ENCODE data around the gene TLE3. TPM values are rescaled to one million over a fixed set of nuclear protein-coding genes. Genes with fewer than 3 reads are reported as not detected.
A peak's percentile ranks its signal among the peaks of the same experiment; 100 is the strongest.
"Not testable (repeated sequence)": the region's sequence is repeated elsewhere in the genome, so short reads cannot be mapped to it uniquely, and the experiment has no call there.

TLE3 gene
- total RNA-seq, 1 donor from 2014 or later: 142 TPM

DNA sequence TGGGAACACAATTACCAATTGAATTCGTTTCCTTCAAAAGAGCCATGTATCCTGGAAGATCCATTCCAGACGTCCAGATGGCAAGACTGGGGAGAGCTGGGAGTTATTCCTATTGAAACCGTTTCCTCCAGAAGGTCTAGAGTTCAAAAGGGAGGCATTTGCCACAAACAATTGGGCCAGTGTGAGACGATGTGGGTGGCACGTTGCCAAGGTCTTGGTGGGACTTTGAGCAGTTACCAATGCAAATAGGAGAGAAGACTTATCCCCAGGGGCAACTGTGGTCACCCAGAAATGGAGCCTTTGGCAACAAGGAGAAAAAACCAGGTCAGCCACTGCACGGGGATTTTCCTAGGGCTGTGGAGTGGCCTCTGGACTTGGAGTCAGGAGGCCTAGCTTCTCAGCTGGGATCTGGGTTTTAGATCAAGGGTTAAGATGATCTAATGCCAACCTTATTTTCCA lies 29.6 kb upstream of the TLE3 start:
- peak; percentile 75 for DNase-seq (ENCODE audit: extremely low read depth, low read depth, low spot score)

DNA sequence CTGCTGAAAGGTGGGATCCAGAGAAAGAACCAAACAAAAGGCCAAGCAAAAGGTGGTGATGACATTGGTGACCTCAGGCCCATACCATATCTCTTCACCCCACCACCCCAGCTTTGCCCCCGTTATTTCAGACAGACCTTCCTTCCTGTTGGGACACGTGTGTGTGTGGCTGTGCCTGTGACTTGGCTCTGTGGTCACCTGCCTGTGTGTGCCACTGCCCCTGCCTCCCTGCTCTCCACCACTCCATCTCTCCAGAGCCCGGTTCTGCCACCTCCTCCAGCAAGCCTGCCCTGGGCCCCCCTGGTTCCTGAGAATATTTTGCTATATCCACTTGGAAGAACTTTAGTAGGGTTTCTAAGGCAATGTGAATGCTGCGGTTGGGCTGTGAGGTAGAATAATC lies 28.6 kb upstream of the TLE3 start:
- no peak for DNase-seq (ENCODE audit: extremely low read depth, low read depth, low spot score)

DNA sequence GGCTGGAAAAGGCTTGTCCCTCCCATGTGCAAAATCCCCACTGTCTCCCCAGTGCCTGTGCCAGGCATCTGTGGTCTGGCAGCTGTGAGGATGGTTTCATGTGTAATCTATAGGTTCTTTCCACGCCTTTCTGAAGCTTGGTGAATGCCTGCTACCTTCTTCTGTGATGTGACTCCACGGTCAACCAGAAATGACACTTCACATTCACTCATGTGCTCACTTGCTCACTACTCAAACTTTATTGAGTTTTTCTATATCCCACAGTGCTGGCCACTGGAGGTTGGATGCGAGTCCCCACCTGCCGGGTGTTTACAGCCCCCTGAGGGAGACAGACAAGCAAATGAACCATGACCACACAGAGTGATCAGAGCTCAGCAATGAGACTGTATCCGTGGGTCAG lies 27.9 kb upstream of the TLE3 start:
- DNase-seq (ENCODE audit: extremely low read depth, low read depth, low spot score): no peak

DNA sequence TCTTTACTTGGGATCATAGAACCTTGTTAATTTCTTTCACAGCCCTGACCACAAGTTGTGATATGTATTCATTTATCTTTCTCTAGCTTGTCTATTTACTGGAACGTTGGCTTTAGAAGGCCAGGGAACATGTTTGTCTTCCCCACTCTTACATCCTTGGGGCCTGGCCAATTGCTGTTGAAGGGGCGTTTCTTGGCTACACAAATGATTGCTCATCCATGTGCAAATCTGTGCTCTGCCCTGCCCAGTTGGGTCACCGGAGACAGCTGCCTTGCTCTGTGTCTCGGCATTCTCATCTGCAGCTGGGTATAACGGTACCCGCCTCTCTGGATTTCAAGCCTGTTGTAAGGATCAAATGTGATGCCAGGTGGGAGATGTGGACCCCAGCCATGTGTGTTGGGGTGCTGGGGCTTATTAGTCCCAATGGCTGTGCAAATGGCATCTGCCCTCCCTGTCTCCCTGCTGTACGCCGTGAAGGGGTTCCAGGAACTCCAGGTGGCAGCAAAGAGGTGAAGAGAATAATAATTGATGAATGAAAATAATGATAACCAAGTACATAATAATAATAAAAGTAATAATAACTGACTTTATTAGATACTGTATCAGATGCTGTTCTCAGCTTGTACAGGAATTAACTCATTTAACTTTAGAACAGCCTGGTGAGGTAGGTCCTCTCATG lies 24.0 kb upstream of the TLE3 start:
- no peak for DNase-seq (ENCODE audit: extremely low read depth, low read depth, low spot score)

DNA sequence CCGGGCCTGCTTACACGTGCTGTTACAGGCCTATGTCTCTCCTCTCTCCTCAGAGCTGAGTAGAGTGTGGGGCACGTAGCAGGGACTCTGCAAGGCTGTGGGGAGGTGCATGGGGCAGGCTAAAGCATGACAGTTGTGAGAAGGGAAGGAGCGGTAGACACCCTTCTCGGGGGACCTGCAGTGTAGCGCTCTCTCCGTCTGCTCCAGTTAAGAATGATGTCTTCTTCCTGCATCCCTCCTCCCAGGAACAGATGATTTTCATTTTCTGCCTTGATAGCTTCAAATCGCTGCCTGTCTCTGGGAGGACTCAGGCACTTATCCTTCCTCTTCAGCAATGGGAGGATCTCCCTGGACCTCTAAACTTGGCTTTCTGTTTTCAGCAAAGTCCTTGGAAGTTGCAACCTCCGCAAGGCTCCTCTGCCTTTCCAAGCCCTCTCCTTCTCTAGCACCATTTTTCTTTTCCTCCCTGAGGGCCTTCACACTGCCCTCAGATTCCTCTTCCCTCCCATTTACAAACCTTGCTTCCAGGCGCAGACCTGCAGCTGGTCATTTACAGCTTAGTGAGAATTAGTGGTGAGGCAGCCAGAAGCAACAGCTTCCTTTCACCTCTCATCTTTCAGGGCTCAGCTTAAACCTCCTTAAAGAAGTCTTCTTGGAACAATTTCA lies 23.4 kb upstream of the TLE3 start:
- DNase-seq (ENCODE audit: extremely low read depth, low read depth, low spot score): no peak

DNA sequence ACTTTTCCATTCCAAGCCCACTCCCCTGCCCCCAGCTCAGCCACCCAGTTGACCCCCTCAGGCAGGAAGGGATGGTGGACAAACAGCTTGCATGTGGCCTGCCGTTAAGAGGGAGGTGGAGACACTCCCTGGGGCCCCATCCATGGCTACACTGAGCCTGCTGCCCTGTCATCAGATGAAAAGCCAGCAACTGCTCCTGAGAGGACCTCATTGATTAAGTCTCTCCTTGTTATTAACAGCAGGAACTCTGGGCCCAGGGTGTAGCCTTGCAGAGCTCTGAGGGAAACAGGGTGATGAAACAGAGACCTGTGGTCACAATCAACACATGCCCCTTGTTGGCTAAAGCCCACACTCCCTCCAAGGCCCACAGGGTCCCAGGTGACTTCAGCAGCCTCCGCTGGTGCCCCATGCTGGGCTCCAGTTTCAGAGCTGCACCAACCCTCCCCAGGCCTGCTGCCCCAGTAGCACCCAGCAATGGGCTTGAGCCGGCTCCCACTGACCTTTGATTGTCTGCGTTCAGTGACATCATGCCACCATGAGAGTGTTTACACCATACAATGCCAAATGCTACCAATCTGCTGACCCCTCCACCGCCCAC lies 22.3 kb upstream of the TLE3 start:
- no peak for DNase-seq (ENCODE audit: extremely low read depth, low read depth, low spot score)

DNA sequence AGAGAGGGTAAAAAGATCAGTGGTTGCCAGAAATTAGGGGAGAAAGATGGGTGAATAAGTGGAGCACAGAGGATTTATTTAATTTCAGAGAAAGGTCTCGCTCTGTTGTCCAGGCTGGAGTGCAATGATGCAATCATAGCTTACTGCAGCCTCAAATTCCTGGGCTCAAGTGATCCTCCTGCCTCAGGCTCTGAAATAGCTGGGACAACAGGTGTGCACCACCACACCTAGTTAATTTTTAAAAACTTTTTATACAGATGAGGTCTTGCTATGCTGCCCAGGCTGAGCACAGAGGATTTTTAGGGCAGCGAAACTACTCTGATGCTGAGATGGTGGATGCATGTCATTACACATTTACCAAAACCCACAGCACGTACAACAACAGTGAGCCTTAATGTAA lies 20.9 kb upstream of the TLE3 start:
- DNase-seq (ENCODE audit: extremely low read depth, low read depth, low spot score): no peak

DNA sequence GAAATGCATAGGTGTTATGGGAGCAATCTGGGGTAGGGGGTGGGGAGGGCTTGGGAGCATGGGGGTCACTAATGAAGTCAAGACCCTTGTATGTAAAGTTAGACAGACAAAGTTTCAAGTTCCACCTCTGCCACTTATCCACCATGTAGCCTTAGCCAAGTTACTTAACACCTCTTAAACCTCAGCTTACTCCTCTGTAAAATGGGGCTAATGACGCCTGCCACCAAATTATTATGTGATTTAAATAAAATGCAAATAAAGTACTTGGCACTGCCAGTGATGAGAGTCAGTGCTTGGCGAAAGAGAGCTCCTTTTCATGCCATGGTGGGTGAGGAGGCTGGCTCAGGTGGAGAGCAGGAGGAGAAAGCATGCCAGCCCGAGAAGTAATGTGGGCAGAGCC lies 18.6 kb upstream of the TLE3 start:
- no peak for DNase-seq (ENCODE audit: extremely low read depth, low read depth, low spot score)

DNA sequence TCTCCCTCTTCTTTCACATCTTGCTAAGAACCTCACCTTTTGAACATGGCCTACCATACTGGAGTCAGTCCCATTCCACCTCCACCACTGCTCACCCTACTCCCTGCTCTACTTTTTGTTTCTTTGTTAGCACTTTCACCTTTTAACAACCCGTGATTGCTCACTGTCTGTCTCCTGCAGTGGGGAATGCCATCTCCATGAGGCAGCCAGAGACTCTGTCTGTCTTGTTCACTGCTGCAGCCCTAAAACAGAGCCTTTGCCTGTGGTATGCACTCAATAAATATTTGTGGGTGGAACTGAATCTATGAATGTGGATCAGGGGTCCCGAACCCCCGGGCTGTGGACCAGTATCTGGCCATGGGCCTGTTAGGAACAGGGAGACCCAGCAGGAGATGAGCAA lies 16.5 kb upstream of the TLE3 start:
- no peak for DNase-seq (ENCODE audit: extremely low read depth, low read depth, low spot score)

DNA sequence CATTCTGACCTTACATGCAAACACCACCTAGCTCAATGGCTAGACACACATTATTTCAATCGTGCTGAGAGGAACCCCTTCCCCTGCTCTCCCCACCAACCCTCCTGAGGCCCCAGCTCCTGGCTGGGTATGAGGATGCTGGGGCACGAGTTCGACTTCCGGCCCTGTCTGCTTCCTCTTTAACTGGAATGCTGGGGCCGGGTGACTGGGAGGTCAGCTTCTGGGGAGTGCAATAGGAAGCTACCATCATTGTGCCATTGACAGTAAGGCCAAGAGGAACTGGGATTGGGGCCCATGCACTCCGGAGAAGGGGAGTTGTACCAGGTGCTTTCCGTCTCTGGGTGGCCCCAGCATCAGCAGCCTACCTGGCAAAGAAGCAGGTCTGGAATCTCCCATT lies 15.6 kb upstream of the TLE3 start:
- no peak for DNase-seq (ENCODE audit: extremely low read depth, low read depth, low spot score)

DNA sequence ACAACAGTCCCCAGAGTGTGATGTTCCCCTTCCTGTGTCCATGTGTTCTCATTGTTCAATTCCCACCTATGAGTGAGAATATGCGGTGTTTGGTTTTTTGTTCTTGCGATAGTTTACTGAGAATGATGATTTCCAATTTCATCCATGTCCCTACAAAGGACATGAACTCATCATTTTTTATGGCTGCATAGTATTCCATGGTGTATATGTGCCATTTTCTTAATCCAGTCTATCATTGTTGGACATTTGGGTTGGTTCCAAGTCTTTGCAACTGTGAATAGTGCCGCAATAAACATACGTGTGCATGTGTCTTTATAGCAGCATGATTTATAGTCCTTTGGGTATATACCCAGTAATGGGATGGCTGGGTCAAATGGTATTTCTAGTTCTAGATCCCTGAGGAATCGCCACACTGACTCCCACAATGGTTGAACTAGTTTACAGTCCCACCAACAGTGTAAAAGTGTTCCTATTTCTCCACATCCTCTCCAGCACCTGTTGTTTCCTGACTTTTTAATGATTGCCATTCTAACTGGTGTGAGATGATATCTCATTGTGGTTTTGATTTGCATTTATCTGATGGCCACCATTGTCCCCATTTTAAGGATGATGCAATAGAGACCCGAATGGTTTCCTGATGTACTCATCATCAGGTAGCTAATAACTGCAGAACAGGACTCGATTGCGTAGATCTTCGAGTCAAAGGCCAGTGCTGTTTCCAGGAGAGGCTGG lies 15.0 kb upstream of the TLE3 start:
- not testable (repeated sequence) for DNase-seq (ENCODE audit: extremely low read depth, low read depth, low spot score)

DNA sequence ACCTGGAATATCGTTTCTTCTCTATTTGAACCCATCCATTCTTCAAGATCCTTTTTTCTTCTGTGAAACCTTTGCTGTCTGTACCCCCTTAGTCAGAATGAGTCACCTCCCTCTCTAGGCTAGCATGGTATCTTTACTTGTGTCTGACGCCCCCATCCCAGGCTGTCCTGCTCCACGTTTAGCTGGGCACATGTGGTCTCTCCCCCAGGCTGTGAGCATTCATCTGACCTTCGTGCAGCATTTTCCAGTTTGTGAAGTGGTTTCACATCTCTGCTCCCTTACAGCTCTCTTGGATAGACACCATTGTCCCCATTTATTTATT lies 14.3 kb upstream of the TLE3 start:
- DNase-seq (ENCODE audit: extremely low read depth, low read depth, low spot score): no peak

DNA sequence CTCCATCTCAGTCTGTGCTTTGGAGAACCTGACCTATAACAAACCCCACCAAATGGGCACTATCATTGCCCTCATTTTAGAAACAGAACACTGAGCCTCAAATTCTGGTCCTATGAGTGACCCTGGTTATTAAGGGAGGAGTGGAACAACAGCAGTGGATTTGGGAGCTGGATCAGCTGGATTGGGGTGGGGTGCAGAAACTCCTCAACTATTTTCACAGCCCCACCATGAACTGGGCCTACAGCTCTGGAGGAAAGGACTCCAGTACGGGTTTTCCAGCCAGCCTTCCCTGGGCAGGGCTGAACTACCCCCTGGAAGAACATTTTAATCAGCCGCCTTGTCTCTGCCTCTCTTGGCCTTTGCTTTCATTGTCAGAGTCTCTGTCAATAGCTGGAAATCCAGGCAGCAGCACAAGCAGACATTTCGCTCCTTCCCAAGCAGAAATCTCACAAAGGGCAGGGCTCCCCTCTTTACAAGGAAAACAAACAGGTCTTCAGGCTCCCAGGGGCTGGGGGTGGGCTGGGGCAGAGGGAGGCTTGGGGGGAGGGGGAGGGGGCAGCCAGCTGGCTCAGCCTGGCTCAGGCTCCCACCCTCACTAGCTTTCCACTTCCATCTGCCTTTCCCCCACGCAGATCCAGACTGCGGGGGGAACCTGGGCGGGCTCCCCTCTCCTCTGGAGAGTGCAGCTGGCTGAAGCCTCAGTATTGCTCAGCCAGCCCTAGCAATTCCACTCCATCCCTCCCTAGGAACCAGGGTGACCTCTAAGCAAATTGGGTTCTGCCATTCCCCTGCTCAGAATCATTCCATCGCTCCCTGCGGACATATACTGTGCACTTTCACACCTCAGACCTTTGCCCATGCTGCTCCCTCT lies 13.7 kb upstream of the TLE3 start:
- no peak for DNase-seq (ENCODE audit: extremely low read depth, low read depth, low spot score)

DNA sequence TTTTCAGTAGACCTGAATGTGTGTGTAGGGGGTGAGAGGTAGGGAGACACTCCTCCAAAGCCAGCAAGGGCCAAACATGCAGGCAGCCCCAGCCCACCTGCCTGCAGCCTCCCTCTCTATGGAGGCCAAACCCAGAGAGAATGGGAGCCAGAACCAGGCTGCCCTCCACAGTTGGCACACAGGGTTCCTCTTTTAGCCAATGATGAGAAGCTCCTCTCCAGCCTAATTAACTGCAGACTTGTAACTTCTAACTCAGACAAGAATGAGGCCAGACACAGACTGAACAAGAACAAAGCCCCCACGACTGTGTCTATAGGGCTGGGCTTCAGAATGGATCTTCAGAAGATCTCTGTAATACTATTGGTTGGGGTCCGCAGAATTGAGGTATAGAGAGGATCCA lies 12.3 kb upstream of the TLE3 start:
- no peak for DNase-seq (ENCODE audit: extremely low read depth, low read depth, low spot score)

DNA sequence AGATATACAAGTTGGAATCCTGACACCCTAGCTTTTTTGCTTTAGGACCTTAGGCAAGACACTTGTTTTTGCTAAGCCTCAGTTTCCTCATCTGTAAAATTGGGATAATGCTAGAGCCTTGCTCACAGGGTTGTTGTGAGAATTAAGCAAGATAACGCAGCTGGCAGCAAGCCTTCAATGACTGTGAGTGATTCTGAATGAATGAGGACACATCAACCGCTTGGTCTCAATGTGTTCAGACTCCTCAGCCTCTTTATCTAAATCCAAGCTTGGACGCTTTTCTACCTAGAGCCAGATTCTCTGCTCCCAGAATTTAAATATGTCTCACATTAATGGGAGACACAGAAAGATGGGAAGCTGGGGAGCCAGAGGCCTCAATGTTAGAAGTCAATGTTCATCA lies 11.8 kb upstream of the TLE3 start:
- no peak for DNase-seq (ENCODE audit: extremely low read depth, low read depth, low spot score)

DNA sequence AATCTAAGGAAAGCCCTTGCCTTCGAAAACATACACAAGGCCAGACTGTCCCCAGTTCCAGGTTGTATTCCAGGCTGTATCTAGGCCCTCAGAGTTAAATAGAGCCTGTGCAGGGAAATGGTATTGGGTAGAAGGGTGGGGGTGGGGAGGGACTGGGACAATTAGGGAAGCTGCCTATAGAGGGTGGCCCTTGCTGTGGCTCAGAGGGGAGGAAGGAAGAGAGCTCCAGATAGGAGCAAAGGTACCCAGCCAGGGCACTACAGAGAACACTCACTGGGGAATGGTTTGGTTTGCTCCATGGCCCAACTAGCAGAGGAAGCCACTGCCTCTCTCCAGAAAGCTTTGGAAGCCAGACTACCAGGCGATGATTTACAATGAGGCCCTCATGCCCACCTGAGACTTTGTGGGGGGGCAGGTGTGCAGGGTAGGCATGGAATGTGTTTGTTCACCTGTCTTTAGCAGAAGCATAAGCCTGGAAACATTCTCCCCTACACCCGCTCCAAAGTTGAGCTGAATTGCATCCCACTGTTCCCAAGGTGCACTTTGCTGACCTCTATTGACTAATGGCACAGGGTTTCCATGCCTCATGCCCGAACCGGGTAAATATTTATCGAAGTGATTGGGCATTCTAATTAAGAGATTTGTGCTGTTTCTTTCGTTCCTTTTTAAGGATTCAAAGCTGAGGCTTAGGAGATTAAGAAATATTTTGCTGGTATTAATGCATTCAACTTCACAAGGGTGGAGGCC lies 6.3 kb upstream of the TLE3 start:
- DNase-seq (ENCODE audit: extremely low read depth, low read depth, low spot score): no peak

DNA sequence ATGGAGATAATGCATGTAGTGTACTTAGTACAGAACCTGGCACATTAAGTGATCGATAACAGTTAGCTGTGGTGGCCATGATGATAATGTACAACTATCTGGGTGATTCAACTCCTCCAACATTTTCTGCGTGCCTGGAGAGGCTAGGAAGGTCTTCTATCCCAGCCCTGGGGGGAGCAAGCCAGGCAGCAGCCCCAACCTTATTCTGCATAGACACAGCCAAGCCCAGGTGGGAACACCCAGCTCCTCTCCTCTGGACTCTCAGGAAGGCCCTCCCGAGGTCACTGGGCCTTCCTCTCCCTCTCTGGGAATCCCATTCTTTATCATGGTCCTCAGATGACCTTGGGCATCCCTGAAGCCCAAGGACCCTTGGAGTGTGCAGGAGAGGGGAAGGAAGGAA lies 5.1 kb upstream of the TLE3 start:
- no peak for DNase-seq (ENCODE audit: extremely low read depth, low read depth, low spot score)

DNA sequence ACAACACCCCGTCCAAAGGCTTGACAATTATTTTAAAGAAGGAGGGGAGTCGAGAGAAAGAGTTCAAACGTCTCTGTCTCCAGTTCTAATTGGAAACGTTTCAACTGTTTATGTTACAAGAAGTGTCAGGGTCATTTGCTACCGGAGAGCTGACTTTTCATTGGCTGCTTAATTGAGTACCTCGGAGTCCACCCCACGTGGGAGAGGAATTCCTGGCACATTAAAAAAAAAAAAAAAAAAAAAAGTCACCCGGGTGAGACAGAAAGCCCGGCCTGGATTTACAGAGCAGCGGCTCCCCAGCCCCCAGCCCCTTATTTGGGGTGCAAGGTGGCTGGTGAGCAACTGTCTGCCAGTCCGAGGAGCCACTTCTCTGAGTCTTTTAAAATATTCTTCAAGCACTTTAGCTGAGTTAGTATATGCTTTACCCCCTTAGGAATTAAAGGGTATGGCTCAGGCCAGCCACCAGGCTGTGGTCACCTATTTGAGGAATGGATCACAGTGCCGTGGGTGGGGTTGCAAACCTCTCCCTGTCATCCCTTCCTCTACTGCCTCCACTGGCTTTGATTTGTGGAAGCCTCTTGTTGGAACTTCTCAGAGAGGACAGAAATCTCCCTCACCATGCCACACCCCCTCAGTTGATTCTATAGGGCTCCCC lies 3.9 kb upstream of the TLE3 start:
- DNase-seq (ENCODE audit: extremely low read depth, low read depth, low spot score): peak; percentile 85

DNA sequence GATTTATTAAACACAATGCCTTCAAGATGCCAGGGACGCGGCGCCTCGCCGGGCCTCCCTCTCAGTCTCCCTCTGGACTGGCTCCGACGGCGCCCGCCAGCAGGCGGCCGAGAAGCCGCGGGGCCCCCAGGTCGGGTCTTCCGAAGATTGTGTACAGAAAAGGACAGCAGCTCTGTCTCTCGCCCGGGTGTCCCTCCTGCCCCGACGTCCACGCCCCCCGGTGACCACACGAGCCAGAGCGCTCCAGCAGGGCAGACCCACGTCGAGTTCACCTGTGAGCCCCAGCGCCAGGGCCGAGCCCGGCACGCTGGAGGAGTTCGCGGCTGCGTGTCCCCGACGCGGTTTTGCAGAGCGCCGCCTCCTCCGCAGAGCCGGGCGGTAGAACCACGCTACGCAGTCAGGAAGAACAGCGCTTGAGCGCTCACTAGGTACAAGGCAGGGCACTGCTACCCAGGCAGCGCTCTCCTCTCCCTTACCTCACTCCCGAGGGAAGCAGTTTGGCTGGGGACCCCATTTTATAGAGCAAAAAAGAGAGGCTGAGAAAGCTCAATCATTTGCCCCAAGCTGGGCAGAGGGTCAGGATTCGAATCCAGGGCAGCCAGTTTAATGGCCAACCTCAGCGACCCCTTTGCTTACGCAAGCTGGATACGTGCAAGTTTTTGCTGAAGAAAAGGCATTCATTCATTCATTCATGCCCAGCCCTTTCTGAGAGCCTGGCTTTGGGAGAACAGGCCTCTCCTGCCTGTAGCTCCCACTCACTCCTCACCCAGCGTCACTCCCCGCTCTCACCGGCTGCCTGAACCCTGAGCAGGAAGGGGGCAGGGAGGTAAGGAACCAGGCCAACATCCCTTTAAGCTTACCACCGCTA lies 3.0 kb upstream of the TLE3 start:
- DNase-seq (ENCODE audit: extremely low read depth, low read depth, low spot score): no peak

All from glomerular endothelial cell (primary cell).